Measurements from ENCODE around the gene MYZAP.

Gene MYZAP

DNA sequence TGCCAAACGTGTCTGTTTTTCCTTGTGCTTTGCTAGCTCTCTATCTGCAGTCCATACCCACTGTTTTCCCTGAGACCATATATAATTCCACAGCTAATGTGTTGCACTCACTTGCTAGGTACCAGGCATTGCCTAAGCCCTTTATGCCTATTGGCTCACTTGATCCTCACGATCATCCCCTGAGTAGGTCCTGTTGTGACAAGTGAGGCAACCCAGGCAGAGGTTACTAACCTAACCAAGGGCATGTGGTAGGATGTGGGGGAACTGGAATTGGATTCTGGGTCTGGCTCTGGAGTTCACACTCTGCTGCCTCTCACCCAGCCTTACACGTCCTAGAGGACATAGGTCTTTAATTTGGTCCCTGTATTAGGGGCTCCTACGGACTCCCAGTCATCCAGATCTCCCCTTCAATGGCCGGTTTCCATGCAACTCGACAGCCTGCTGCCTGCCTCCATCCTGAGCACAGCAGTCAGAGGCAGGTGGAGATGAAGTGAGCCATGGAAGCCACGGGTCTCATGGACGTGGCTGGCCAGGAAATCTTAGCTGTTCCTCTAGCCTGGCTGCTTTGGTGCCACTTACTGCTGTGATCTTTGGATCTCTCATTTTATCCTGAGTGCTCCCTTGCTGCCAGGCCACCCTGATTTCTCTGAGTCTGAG, 38.9 kb upstream of the MYZAP start:
- Histone ChIP-seq H2AFZ (ENCODE audit: low read length, unreplicated experiment) (no peak overlapping the region), H3K27ac (ENCODE audit: low read depth, low read length) (no peak overlapping the region), H3K4me1 (ENCODE audit: control insufficient read depth, insufficient read depth, low read length, unreplicated experiment) (peaks cover 20% of the 10 kb centered on the region), H3K36me3 (ENCODE audit: insufficient read depth, low read length) (no peaks in the 10 kb centered on the region), H3K4me3 (ENCODE audit: low read depth, low read length) (no peak overlapping the region), H3K27me3 (ENCODE audit: insufficient read depth, low read length) (no peaks in the 10 kb centered on the region), H3K79me2 (ENCODE audit: control insufficient read depth, insufficient read depth, low read length, unreplicated experiment) (no peaks in the 10 kb centered on the region)

DNA sequence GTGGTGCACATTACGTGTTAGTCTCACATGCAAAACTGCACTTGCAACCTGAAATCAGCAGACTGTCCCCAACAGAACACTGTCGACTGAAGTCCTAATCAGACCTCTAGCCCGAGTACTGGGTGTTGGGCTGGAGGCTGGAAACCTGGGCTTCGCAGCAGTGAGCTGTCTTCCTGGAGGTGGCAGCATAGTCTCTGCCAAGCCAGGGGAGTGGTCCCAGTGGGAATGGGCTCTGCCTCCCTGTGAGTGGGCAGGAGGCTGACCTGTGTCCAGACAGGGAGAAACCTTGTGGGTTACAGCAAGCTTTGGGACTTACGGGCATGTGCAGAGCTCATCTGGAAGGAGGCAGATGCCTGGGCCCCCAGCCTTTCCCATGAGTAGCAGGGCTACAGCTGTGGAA, 38.2 kb upstream of the MYZAP start:
- Histone ChIP-seq H3K79me2 (ENCODE audit: control insufficient read depth, insufficient read depth, low read length, unreplicated experiment) (no peaks in the 10 kb centered on the region), H3K27me3 (ENCODE audit: insufficient read depth, low read length) (no peaks in the 10 kb centered on the region), H3K4me3 (ENCODE audit: low read depth, low read length) (no peak overlapping the region), H2AFZ (ENCODE audit: low read length, unreplicated experiment) (no peak overlapping the region), H3K4me1 (ENCODE audit: control insufficient read depth, insufficient read depth, low read length, unreplicated experiment) (peaks cover 20% of the 10 kb centered on the region), H3K36me3 (ENCODE audit: insufficient read depth, low read length) (no peaks in the 10 kb centered on the region), H3K27ac (ENCODE audit: low read depth, low read length) (no peak overlapping the region)

DNA sequence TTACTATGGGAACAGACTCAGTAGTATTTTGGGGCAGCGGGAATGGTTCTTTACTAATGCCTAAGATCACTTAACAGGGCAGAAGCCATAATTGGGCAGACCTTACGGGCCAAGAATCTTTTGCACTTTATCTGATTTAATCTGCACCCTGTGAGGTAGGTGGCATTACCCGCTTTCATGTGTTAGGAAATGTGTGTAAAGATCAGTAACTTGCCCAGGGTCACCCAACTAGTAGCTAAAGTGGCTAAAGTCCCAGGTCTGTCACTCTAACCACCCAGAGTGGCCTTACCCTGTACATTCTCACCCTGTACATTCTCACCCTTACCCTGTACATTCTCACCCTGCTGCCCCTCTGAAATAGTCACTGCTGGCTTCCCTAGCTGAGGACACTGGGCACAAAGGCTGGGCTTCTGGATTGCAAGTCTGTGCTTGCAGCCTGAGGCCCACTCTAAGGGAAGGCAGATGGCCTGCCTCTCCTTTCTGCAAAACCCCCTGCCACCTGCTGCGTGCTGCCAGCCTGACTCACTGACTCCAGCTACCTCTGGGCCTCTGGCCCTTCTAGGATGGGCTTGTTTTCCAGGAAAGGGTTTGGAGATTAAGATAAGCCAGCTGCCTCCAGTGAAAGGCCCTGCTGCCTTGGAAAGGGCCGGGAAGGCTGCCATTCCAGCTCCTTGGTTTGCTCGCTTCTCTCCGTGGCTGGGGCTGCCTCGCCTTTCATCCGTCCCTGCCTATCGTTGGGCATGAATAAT, 37.5 kb upstream of the MYZAP start:
- Histone ChIP-seq H3K4me1 (ENCODE audit: control insufficient read depth, insufficient read depth, low read length, unreplicated experiment) (peaks cover 20% of the 10 kb centered on the region), H3K36me3 (ENCODE audit: insufficient read depth, low read length) (no peaks in the 10 kb centered on the region), H2AFZ (ENCODE audit: low read length, unreplicated experiment) (no peak overlapping the region), H3K79me2 (ENCODE audit: control insufficient read depth, insufficient read depth, low read length, unreplicated experiment) (no peaks in the 10 kb centered on the region), H3K27me3 (ENCODE audit: insufficient read depth, low read length) (no peaks in the 10 kb centered on the region), H3K4me3 (ENCODE audit: low read depth, low read length) (no peak overlapping the region), H3K27ac (ENCODE audit: low read depth, low read length) (no peak overlapping the region)

DNA sequence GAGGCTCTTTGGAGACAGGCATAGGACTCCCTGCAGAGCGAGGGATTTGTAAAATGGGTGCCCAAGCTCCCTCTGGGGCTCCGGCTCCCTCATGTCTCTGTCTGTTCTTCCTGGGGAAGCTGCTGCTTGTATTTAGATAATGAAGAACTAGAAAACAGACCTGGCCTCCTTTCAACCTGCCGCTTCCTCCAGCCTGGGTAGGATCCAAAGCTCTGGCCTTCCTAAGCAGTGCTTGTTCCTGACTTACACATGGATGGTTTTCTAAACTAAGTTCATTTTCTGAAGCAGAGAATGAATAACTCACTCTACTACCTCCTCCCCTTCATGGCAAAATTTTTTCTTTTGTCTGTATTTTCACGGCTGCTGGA, 36.9 kb upstream of the MYZAP start:
- no peak overlapping the region for H2AFZ ChIP-seq (ENCODE audit: low read length, unreplicated experiment)
- no peaks in the 10 kb centered on the region for H3K27me3 ChIP-seq (ENCODE audit: insufficient read depth, low read length)
- H3K36me3 ChIP-seq (ENCODE audit: insufficient read depth, low read length): no peaks in the 10 kb centered on the region
- H3K79me2 ChIP-seq (ENCODE audit: control insufficient read depth, insufficient read depth, low read length, unreplicated experiment): no peaks in the 10 kb centered on the region
- no peak overlapping the region for H3K4me3 ChIP-seq (ENCODE audit: low read depth, low read length)
- H3K27ac ChIP-seq (ENCODE audit: low read depth, low read length): no peak overlapping the region
- H3K4me1 ChIP-seq (ENCODE audit: control insufficient read depth, insufficient read depth, low read length, unreplicated experiment): peaks cover 20% of the 10 kb centered on the region

DNA sequence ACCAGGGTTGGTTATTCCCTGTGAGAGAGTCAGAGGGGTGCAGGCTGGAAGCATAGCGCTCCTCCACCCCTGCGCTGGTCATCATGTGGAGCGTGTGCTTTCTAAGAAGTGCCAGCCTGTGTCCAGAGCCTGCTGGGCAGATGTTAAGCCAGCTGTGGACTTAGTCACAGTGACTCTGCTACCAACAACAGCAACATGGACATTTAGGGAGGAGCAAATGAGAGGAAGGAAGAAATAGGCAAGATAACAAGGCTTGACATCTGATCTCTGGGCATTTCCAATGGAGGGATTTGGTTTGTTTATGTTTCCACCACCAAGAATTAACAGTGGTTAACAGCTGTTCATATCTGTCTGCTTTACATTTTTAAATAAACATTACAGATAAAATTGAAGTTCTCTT, 36.4 kb upstream of the MYZAP start:
- Histone ChIP-seq H3K27me3 (ENCODE audit: insufficient read depth, low read length) (no peaks in the 10 kb centered on the region), H3K36me3 (ENCODE audit: insufficient read depth, low read length) (no peaks in the 10 kb centered on the region), H3K27ac (ENCODE audit: low read depth, low read length) (no peak overlapping the region), H3K79me2 (ENCODE audit: control insufficient read depth, insufficient read depth, low read length, unreplicated experiment) (no peaks in the 10 kb centered on the region), H3K4me1 (ENCODE audit: control insufficient read depth, insufficient read depth, low read length, unreplicated experiment) (peaks cover 20% of the 10 kb centered on the region), H2AFZ (ENCODE audit: low read length, unreplicated experiment) (no peak overlapping the region), H3K4me3 (ENCODE audit: low read depth, low read length) (no peak overlapping the region)

DNA sequence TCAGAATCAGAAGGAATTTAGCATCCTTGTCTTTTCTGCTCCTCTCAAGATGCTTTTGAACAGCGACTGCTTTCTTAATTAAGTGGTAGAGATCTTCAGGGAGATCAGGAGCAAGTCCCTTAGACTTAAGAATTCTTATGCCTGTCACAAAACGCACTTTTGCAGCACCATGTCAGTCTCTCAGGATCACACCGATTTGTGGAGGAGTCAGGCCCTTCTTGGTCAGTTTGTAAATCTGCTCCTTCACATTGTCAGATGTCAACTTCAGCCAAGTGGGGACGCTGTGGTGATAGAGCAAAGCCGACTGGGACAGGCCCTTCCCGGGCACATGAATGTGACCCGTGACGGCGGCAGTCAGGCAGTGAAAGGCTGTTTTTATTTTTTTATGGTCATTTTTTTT, 35.7 kb upstream of the MYZAP start:
- Histone ChIP-seq H3K27ac (ENCODE audit: low read depth, low read length) (no peak overlapping the region), H3K27me3 (ENCODE audit: insufficient read depth, low read length) (no peaks in the 10 kb centered on the region), H3K79me2 (ENCODE audit: control insufficient read depth, insufficient read depth, low read length, unreplicated experiment) (no peaks in the 10 kb centered on the region), H2AFZ (ENCODE audit: low read length, unreplicated experiment) (no peak overlapping the region), H3K36me3 (ENCODE audit: insufficient read depth, low read length) (no peaks in the 10 kb centered on the region), H3K4me3 (ENCODE audit: low read depth, low read length) (no peak overlapping the region), H3K4me1 (ENCODE audit: control insufficient read depth, insufficient read depth, low read length, unreplicated experiment) (peaks cover 14% of the 10 kb centered on the region)

DNA sequence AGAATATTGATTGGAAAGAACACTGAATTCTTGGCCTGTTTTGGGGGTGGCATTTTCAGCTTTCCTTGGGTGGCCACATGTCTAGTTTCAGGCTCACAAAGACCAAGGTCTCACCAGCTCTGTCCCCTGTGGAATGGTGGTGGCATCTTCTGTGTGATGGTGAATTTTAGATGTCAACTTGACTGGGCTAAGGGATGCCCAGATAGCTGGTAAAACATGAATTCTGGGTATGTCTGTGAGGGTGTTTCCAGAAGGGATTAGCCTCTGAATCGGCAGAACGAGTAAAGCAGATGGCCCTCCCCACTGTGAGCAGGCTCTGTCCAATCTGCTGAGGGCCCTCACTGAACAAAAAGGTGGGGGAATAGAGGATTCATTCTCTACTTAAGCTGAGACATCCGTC, 34.4 kb upstream of the MYZAP start:
- H3K4me3 ChIP-seq (ENCODE audit: low read depth, low read length): no peak overlapping the region
- no peaks in the 10 kb centered on the region for H3K27me3 ChIP-seq (ENCODE audit: insufficient read depth, low read length)
- peaks cover 2% of the 10 kb centered on the region for H3K4me1 ChIP-seq (ENCODE audit: control insufficient read depth, insufficient read depth, low read length, unreplicated experiment)
- no peaks in the 10 kb centered on the region for H3K79me2 ChIP-seq (ENCODE audit: control insufficient read depth, insufficient read depth, low read length, unreplicated experiment)
- no peaks in the 10 kb centered on the region for H3K36me3 ChIP-seq (ENCODE audit: insufficient read depth, low read length)
- H2AFZ ChIP-seq (ENCODE audit: low read length, unreplicated experiment): no peak overlapping the region
- H3K27ac ChIP-seq (ENCODE audit: low read depth, low read length): no peak overlapping the region

DNA sequence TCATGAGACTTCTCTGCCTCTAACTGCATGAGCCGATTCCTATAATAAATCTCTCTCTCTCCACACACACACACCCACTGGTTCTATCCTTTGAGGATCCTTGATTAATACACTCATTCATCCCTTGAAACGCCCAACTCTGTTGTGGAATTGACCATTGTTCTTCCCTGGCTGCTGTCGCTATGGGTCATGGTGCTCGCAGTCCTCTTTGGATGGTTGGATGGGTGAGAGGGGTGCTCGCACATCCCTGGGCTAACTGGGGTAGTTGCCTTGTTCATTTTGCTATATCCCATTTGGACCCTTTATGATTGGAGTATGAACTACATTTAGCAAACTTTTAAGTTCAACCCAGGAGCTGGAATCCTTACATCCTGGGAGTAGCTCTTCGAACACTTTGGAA, 33.9 kb upstream of the MYZAP start:
- Histone ChIP-seq H2AFZ (ENCODE audit: low read length, unreplicated experiment) (no peak overlapping the region), H3K27me3 (ENCODE audit: insufficient read depth, low read length) (no peaks in the 10 kb centered on the region), H3K36me3 (ENCODE audit: insufficient read depth, low read length) (no peaks in the 10 kb centered on the region), H3K27ac (ENCODE audit: low read depth, low read length) (no peak overlapping the region), H3K4me1 (ENCODE audit: control insufficient read depth, insufficient read depth, low read length, unreplicated experiment) (no peaks in the 10 kb centered on the region), H3K79me2 (ENCODE audit: control insufficient read depth, insufficient read depth, low read length, unreplicated experiment) (no peaks in the 10 kb centered on the region), H3K4me3 (ENCODE audit: low read depth, low read length) (no peak overlapping the region)

DNA sequence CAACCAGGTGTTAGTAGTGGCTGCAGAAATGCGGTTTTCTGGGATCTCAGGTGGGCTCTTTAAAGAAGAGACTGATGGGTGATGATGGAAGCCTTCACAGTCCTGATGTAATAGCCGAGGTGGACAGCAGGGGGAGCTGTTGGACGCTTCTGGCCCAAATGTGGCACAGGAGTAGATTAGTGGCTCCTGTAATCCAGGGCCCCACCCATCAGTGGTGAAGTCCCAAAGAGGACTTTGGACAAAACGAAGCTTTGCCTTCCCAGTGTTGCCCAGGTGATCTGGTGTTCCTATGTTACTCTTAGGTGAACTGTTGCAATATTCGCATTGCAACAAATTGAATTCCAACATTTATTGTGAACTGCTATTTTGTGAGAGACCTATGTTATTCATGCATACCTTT, 31.8 kb upstream of the MYZAP start:
- no peaks in the 10 kb centered on the region for H3K36me3 ChIP-seq (ENCODE audit: insufficient read depth, low read length)
- no peaks in the 10 kb centered on the region for H3K4me1 ChIP-seq (ENCODE audit: control insufficient read depth, insufficient read depth, low read length, unreplicated experiment)
- H3K79me2 ChIP-seq (ENCODE audit: control insufficient read depth, insufficient read depth, low read length, unreplicated experiment): no peaks in the 10 kb centered on the region
- no peak overlapping the region for H3K27ac ChIP-seq (ENCODE audit: low read depth, low read length)
- no peaks in the 10 kb centered on the region for H3K27me3 ChIP-seq (ENCODE audit: insufficient read depth, low read length)
- H2AFZ ChIP-seq (ENCODE audit: low read length, unreplicated experiment): no peak overlapping the region
- H3K4me3 ChIP-seq (ENCODE audit: low read depth, low read length): no peak overlapping the region

DNA sequence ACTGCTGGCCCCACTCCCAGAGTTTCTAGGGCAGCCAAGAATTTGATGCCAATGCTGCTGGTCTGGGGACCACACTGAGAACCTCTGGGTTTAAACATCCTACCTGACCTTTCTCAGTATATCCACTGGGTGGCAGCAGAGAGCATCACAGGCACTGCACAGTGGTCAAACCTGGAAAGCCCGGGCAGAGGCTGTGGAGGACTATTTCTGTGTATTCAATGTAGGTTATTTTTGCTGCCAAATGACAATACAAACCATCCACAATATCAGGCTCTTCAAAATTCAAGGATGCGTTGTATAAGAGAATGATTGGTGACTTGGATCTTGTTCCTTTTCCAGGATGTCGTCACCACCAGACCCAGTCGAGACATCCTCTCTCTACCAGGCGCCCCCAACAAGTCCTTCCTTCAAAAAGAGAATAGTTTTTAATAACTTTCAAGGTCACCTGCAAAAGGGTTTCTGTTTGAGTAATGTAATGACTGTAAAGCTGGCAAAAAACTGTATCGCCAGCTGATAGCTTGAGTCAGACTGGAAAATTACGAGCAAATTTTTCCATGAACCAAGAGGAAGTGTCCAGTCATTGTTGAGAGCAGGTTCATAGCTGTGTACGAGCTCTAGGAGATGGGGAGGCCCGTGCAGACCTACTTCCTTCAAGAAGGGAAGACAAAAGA, 30.5 kb upstream of the MYZAP start:
- Histone ChIP-seq H2AFZ (ENCODE audit: low read length, unreplicated experiment) (peak overlapping the region; percentile 50), H3K36me3 (ENCODE audit: insufficient read depth, low read length) (no peaks in the 10 kb centered on the region), H3K27ac (ENCODE audit: low read depth, low read length) (peak overlapping the region; percentile 62), H3K27me3 (ENCODE audit: insufficient read depth, low read length) (no peaks in the 10 kb centered on the region), H3K4me1 (ENCODE audit: control insufficient read depth, insufficient read depth, low read length, unreplicated experiment) (no peaks in the 10 kb centered on the region), H3K4me3 (ENCODE audit: low read depth, low read length) (peak overlapping the region; percentile 17), H3K79me2 (ENCODE audit: control insufficient read depth, insufficient read depth, low read length, unreplicated experiment) (no peaks in the 10 kb centered on the region)

Measured in ACC112 (cell line).